NCI-H1694 (cell line): Measurements from ENCODE around the gene SHISAL1.
"Not testable (repeated sequence)": the region's sequence is repeated elsewhere in the genome, so short reads cannot be mapped to it uniquely, and the experiment has no call there.

Experiments
- DNase-seq: peaks from one replicate; lab custom pipeline; 2025; lab: John Stamatoyannopoulos, UW

Gene SHISAL1

GRCh38 chr22:44234372-44234771, 78.4 kb downstream of the SHISAL1 start:
- DNase-seq, result not testable (repeated sequence)

- no peak for DNase-seq
Measured at GRCh38 chr22:44231233-44231632, 81.5 kb downstream of the SHISAL1 start.

GRCh38 chr22:44229809-44230208, 82.9 kb downstream of the SHISAL1 start:
- DNase-seq, result no peak

GRCh38 chr22:44229331-44229730, 83.4 kb downstream of the SHISAL1 start:
- no peak for DNase-seq

GRCh38 chr22:44225812-44226211, 86.9 kb downstream of the SHISAL1 start:
- DNase-seq, result no peak

GRCh38 chr22:44225091-44225689, 87.6 kb downstream of the SHISAL1 start:
- DNase-seq, result no peak

- no peak for DNase-seq
Measured at GRCh38 chr22:44224166-44224565, 88.6 kb downstream of the SHISAL1 start.

- DNase-seq, result no peak
Measured at GRCh38 chr22:44221710-44222475, 90.9 kb downstream of the SHISAL1 start.

- DNase-seq, result no peak
Measured at GRCh38 chr22:44220727-44221680, 91.7 kb downstream of the SHISAL1 start.

- no peak for DNase-seq
Measured at GRCh38 chr22:44219101-44219870, 93.5 kb downstream of the SHISAL1 start.

- no peak for DNase-seq
Measured at GRCh38 chr22:44218071-44218470, 94.7 kb downstream of the SHISAL1 start.

GRCh38 chr22:44217346-44217745, 95.4 kb downstream of the SHISAL1 start:
- DNase-seq, result no peak

GRCh38 chr22:44215287-44215686, 97.5 kb downstream of the SHISAL1 start:
- no peak for DNase-seq

GRCh38 chr22:44214764-44215163, 98.0 kb downstream of the SHISAL1 start:
- no peak for DNase-seq

- DNase-seq, result no peak
Measured at GRCh38 chr22:44214187-44214586, 98.6 kb downstream of the SHISAL1 start.

GRCh38 chr22:44213489-44214043, 99.2 kb downstream of the SHISAL1 start:
- DNase-seq, result no peak

- no peak for DNase-seq
Measured at GRCh38 chr22:44212936-44213335, 99.8 kb downstream of the SHISAL1 start.

- DNase-seq, result peak; percentile 15
Measured at GRCh38 chr22:44211946-44212930, 100.5 kb downstream of the SHISAL1 start.

- no peak for DNase-seq
Measured at GRCh38 chr22:44211256-44211945, 101.3 kb downstream of the SHISAL1 start.

GRCh38 chr22:44210722-44211121, 102.0 kb downstream of the SHISAL1 start:
- DNase-seq, result no peak
